NCI-H774 (cell line): Measurements from ENCODE around the gene CD86.

Experiments used
- DNase-seq: peaks from one replicate; lab custom pipeline; 2025; lab: John Stamatoyannopoulos, UW

The CD86 gene

DNA sequence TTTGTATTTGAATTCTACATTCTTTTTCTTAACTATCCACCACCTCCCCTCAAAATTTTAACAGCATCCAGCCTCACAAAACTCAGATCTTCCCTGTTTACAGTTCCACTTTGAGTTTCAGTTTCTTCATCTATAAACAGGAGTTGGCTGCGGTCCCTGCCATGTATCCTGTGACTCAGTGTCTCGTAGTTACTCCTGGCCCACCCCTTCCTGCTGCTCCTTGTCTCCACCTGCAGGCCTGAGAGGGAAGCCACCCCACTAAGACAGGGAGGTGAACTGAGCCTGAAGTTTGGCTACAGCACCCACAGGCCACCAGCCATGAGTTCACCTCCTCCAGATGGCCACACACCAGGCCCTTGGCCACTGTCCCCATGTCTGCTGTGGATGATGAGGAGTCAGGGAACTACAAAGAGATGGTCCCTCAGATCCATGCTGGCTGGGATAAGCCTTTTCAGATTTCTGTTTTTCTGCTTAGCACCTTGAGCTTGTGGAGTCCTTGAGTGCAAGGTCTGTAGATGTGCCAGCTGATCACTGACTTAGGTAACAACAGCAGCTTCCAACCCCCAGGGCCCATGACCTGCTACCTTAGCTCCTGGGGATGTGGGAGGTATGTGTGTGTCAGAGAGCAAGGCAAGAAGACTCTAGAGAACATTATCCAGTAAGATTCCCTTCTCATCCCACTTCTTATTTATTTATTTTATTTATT, 37.5 kb downstream of the CD86 start:
- no peak for DNase-seq

DNA sequence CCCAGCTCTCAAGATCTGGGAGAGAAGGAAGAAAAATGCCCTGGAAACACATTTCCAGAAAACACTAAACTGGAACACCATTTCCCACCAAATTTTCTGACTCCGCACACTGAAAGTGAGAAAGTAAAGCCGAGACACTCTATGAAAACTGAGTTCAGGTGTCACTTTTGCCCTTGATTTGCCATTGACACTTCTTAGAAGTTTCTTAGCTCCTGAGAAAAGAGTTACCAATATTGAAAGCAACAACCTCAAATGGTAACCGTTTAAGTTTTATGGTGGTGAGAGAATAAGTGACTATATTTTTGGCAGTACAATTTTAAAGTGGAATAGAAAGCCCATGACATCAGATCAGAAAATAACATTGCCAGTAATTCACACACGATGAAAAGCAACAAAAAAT, 39.0 kb downstream of the CD86 start:
- DNase-seq, result no peak

DNA sequence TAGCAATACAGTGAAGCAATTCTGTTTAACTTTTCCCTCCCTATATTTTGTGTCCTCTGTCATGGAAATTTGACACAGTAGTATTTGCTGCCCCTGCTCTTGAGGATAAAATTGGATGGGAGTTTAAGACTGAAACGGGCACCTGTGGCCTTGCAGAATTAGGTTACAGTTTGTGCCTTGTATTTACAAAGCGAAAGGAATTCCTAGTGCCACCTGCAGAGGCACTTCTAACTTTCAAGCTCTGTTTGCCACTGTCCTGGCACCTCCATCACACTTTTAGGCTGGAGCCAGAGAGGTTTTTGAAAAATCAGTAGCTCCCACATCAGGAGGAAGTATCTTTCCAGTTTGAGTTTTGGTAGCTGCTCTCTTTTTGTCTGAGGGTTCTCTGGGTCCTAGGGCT, 39.5 kb downstream of the CD86 start:
- no peak for DNase-seq

DNA sequence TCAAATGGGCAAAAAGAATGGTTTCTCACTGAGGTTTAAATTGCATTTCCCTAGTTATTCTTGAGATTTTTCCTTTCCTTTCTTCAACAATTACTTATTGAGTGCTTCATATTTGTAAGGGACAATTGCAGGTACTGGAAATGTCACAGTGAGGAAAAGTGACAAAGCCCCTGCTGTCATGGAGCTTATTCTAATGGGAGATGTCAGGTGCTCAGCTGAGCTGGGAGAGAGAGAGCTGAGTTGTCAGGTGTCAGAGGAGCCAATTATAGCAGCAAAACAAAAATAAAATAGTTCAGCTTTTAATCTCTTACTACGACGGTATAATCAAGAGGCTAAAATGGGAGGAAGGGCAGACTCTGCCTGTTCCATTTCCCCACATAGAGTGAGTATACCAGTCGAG, 42.0 kb downstream of the CD86 start:
- no peak for DNase-seq

DNA sequence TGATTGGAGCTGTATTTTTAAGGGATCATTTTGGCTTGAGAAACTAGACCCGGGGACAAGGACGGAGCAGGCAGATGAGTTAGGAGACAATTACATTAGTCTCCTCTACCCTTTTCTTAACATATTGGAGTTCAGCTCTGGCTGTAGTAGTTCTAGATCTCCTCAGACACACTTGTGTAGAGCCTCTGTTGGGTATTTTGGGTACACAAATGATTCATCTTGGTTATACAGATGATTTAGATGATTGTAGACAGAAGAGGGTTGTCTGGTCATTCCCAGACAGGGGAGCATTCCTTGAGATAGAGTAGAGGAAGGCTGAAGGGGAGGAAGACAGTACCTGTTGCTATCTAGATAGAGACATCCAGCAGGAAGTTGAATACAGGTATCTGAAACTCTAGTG, 43.4 kb downstream of the CD86 start:
- no peak for DNase-seq

DNA sequence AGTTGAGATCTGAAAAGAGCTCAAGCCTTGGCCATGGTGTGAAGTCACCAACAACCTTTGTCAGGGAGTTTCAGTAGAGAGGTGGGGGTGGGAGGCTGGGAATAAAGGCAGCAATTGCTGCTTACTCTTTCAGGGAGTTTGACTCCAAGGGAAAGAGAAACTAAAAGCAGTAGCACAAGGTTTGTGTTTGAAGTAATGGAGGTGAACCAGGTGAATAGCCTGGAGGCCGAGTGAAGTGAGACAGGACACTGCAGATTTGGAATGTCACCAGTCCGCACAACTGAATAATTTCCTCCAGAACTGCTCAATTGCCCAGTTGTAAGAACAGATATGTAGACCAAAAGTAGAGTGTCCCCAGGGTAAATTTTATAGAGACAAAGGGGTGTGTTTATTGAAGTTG, 44.1 kb downstream of the CD86 start:
- DNase-seq, result no peak

DNA sequence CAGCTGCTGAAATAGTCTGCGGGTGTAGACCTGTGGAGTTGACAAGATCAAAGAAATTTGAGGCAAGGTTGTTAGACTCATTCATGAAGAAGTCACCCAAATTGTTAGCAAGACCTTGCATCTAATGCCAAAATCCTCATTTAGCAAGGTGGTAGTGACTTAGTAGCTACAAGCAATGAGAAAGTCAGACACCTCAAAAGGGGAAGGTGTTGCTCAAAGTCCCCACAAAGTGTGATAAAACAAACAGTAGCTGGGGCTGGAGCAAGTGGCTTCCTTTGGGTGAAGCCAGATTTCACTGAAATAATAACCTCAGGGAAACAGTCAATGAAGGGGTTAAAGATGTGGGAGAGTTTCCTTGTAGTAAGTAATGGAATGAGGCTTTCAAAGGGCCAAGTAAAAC, 44.9 kb downstream of the CD86 start:
- DNase-seq, result no peak

DNA sequence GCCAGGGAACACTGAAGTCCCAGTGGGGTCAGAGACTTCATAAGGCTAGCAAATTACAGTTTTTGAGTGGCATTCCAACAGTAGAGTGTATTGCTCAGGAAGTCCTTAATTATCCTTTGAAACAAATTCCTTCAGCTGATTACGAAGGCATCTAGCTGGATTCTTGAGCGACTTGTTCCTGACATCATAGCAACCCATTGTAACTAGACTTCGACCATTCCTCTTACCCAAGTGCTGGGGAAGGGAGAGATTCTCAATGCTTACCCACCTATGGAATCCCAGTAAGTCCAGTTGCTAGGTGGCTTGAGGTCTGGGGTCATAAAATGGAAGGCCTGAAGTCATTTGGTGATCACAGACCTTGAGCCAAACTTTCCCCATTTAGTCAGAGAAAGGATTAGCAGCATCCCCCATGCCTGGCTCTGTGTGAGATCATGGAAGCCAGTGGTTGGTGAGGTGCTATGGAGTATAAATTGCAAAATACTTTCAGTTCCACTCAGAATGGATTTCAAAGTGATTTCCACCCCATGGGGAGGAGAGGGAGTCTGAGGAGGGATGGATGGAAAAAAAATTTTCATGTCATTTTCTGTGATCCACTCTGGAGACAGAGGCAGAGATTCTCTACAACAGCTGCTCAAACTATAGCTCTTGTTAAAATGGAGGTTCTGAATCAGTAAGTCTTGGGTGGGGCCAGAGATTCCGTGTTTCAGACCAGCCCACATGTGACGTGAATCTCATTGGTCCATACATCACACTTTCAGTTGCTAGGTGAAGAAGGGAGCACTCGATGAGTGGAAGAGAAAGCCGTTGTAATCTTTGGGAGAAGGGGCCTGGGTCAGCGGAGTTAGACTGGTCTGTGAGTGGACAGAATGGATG, 45.7 kb downstream of the CD86 start:
- DNase-seq, result peak; percentile 7

DNA sequence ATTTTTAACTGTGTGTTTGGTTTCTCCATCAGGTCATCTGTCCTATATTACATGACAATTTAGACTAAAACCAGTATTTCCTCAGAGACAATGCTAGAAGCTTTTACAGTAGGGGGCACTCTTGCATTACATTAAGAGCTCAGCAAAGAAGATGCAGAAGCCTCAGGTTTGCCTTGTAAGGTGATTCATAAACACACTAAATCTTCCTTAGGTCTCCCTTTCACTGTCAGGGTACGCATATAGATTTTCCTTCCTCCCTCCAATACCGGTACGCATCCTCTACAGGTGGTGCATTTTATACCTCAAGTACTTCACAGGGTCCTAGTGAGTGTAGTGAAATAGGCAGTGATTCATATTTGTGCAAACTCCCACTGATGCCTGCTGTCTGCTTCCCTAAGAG, 46.5 kb downstream of the CD86 start:
- DNase-seq, result peak; percentile 37

DNA sequence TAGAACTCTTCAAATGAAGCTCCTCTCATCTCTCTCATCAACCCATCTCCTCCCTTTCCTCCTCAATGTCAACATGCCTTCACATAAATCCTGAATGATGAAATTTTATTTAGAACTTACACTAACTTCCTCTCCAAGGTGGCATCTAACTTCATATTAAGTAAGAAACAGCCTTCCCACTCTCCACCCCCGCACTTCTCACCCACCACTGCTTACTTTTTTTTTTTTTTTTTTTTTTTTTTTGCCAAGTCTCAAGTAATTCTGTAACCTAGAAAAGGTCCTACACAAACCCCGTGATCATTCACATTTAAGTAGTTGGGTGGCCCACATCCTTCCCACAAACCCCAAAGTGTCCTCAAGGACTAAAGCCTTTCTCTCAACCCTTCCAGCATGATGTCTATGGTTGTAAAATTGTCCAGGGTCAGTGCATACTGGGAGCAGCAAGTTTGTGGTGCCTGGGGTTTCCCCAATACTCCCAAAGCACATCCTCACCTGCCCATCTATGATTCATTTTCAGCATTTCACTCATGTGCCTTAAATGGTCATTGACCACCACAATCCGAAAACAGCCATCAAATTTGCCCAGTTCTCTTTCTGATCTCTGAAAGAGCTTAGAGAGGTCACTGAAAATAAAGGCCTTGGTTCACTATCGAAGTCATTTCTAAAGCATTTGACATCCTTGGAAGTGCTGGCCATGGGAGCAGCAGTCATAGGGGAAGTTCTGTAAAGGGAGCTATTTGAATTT, 47.2 kb downstream of the CD86 start:
- no peak for DNase-seq

DNA sequence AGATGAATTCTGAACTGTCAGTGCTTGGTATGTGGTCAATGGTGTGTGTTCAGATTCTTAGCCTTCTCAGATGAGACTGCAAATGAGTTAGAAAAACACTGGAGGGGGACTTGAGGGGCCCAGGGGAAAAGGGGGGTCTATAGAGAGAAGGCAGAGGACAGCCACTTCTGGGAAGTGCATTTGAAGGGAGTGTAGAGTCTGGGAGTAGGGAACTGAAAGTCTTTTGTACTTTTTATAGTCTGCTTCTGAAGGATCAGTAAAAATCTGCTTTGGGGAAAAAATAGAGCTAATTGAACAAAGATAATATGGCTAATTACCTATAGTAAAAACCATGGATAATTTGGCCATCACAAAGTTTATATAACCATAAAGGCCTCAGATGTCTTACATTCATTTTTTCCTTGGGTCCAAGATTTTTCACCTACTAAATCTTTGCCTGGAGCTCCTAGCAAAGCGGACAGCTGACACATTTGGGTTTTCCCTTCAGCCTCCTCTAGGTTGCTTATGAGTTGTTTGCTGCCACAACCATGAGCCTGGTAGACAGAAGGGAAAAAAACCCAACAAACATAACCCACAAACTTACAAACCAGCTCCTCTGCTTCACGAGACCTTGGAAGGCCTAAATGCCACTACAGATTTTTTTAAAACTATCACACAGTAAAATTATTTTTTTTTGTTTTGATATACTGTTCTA, 48.8 kb downstream of the CD86 start:
- no peak for DNase-seq

DNA sequence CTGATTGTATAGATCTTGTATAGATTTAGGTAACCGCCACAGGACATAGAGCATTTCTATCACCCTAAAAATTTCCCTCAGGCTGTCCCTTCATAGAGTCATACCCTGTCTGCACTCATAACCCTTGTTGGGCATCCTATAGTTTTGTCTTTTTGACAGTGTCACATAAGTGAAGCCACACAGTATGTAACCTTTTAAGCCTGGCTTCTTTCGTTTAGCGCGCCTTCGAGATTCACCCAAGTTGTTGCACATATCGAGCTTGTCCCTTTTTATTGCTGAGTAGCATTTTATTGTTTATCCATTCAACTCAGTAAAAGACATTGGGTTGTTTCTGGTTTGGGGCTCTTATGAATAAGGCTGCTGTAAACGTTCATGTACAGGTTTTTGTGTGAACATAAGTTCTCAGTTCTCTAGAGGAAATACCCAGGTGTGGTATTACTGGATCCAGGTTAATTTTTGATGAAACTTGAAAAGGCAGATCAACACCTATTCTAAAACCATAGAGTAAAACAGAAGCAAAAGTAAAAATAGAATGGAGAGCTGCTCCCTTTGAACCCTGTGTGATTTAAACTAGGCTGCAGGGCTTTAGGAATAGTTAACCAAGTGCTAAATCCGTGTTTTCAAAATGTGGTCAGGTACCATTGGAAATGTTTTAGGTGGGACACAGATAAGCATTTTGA, 49.5 kb downstream of the CD86 start:
- no peak for DNase-seq

DNA sequence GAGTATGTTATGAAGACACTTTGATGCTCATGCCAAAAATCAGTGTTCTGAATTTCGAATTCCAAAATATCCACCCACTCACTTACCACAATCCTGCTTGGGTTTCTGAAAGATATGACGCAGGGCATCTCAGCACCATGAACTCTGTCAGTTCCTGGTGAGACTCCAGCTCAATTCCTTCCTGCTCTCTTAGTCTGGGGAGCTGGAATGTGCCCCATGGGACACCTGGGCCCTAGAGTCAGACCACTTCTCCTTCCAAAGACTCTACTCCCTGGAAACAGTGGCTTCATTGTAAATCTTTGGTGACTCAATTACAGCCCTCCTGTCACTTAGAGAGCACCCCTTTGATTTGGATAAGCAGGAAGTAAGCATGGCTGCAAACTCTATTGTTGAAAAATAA, 50.5 kb downstream of the CD86 start:
- no peak for DNase-seq

DNA sequence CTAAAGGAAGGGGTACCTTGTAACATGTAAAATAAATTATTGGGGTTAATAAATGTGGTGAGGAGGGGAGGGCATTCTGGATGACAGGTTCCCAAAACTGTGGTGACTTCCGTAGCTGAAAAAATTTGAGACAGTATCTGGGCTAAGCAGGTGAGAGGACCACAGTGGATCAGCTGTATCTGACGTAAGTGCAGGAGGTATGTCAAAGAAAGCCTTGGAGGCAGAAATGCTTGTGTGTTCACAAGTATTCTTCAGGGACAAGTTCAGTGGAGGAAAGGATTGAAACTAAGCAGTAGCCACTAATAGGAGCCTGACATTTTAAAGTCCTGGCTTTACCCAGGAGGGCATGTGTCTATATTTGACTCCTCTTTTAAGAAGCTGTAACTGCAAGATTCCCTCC, 52.0 kb downstream of the CD86 start:
- DNase-seq, result no peak

DNA sequence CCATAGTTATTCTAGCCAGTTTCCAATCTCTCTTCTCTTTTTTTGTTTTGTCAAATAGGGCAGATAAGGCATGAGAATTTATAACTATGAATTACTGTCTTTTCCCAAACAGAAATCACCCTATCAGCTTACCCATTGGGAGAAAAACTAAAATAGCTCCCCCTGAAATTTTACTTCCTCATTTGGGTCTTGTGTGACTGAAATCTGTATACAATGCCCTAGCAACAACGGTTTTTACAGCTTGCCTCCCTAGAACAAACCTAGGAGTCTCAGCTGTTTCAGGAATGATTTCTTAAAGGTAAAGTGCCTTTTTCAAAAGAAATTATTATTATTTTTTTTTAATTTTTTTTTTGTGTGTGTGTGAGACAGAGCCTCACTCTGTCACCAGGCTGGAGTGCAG, 56.8 kb downstream of the CD86 start:
- DNase-seq, result no peak

DNA sequence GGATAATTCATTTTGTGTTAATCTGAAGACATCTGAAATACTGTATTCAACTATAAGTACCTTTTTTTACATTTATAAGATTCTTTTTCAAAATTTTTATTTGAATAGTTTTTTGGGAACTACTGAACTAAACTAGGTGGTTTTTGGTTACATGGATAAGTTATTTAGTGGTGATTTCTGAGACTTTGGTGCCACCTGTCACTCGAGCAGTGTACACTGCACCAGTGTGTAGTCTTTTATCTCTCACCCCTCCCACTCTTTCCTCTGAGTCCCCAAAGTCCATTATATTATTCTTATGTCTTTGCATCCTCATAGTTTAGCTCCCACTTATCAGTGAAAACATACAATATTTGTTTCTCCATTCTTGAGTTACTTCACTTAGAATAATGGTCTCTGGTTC, 57.6 kb downstream of the CD86 start:
- DNase-seq, result no peak

DNA sequence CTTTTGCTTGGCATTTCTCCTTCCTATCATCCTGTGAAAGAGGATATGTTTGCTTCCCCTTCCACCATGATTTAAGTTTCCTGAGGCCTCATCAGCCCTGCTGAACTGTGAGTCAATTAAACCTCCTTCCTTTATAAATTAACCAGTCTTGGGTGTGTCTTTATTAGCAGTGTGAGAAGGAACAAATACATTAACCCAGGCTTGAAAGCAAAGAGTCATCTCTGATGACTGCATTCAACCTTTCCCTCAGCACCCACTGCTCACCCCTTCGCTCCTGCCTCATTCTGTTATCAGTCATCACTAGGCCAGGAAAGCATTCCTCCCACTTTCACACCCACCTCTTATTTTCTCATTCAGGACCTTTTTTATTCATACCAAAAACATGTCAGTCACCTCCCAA, 68.7 kb downstream of the CD86 start:
- no peak for DNase-seq

DNA sequence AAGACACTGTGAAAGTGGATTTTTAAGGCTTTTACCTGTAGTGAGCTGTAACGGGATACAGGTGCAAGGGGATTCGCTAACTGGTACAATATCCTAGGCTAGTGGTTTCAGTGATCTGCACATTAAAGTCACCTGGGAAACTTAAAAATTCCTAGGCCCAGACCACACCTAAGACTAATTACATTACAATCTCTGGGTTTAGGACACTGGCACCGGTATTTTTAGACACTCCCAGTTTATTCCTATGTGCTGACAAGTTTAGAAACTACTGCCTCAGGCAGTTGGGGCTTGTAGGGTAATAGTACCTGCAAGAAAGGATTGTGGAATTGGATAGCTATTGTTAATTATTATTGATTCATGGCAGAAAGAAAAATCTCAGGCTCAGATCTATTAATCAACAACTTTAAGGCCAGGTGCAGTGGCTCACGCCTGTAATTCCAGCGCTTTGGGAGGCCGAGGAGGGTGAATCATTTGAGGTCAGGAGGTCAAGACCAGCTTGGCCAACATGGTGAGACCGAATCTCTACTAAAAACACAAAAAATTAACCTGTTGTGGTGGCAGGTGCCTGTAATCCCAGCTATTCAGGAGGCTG, 77.9 kb downstream of the CD86 start:
- no peak for DNase-seq

DNA sequence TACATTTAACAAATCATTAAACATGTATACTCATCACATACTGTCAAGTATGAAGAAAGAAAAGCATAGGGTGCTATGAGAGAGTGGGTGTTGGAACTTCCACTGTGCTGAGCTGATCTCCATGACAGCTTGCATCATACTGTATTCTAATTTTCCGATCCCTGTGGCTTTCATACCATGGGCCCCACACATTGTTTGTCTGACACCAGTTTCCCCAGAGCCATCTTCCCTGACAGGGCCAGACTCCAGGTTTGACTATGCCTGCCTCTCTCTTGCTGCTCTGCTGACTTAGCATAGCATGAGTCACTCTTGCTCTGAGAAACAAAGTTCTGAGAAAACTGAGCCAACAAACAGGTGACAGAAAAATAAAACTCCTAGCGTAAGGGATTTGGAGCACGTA, 91.3 kb downstream of the CD86 start:
- no peak for DNase-seq

DNA sequence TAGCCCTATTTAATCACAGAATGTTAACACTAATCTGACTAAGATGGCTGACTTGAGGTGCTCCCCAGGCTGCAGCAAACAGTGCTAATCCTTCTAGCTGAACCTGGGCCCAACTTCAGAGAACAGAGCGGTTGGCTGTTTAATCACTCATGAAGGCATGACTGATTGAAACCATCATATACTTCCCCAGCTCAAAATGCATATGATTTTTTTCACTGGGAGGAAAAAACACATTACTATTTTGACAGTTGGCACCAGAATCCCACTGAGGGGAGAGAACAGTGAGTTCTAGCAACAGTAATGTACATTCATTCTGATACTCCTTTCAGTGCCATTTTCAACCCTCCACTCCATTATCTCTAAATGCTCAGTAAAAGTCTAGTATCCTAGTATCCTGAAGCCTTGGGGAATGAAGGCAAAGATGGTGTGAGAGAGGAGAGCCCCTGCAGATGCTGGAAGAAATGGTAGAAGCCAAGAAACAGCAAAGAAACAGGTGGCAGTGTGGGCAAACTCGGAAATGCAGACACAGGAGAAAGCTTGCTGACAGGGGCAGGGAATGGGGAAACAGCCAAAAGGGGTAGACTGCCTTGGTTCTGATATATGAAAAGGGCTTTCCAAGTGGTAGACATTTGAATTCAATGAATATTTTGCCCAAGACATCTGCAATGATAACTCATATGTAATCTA, 93.9 kb downstream of the CD86 start:
- no peak for DNase-seq

DNA sequence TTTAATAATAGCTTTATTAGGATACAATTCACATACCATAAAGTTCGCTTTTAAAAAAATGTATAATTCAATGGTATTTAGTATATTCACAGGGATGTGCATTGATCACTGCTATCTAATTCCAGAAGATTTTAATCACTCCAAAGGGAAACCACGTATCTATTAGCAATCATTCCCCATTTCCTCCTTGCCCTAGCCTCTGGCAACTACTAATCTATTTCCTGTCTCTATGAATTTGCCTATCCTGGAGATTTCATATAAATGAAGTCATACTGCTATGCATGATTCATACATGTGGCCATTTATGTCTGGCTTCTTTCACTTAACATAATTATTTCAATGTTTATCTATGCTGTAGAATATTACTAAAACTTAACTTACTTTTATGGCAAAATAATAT, 96.3 kb downstream of the CD86 start:
- no peak for DNase-seq
